ENCODE results near the gene BLVRA. TPM values are rescaled to one million over a fixed set of nuclear protein-coding genes. Genes with fewer than 3 reads are reported as not detected.

Gene BLVRA
- total RNA-seq, 1 experiment from 2014 or later: 29.7 TPM

GRCh38 chr7:43838201-43838658, 79.8 kb downstream of the BLVRA start:
- TF ChIP-seq CTCF (IDR thresholded peaks at IDR 0.05 in 2 of 3, conservative IDR thresholded peaks at IDR 0.05 in 1 of 3; ENCODE audit: borderline replicate concordance in 1 of 3, insufficient read depth in 1 of 3, low read depth in 2 of 3, low read length in 2 of 3): no peak
- no peak for TF ChIP-seq MAX (IDR thresholded peaks at IDR 0.05)
- TF ChIP-seq EZH2 (IDR thresholded peaks at IDR 0.05): no peak
- TF ChIP-seq CEBPB (IDR thresholded peaks at IDR 0.05; ENCODE audit: low read depth): no peak
- no peak for TF ChIP-seq TCF7L2 (IDR thresholded peaks at IDR 0.05; ENCODE audit: borderline replicate concordance, extremely low read depth, insufficient read depth, insufficient read length)
- no peak for TF ChIP-seq SIN3A (IDR thresholded peaks at IDR 0.05; ENCODE audit: low read depth)
- TF ChIP-seq RAD21 (IDR thresholded peaks at IDR 0.05; ENCODE audit: low read depth): no peak
- no peak for TF ChIP-seq ELF1 (IDR thresholded peaks at IDR 0.05; ENCODE audit: borderline replicate concordance, low read depth)
- TF ChIP-seq POLR2AphosphoS5 (IDR thresholded peaks at IDR 0.05; ENCODE audit: low read depth, low read length): no peak
- TF ChIP-seq CBX3 (IDR thresholded peaks at IDR 0.05; ENCODE audit: low read depth): no peak
- no peak for TF ChIP-seq ZBTB33 (IDR thresholded peaks at IDR 0.05; ENCODE audit: extremely low read depth, insufficient replicate concordance, low read length)
- TF ChIP-seq SRF (IDR thresholded peaks at IDR 0.05; ENCODE audit: low read depth): no peak
- no peak for TF ChIP-seq POLR2A (IDR thresholded peaks at IDR 0.05; ENCODE audit: borderline replicate concordance, extremely low read depth, insufficient read depth, insufficient read length)
- TF ChIP-seq FOSL1 (IDR thresholded peaks at IDR 0.05; ENCODE audit: low read depth): no peak
- TF ChIP-seq ATF3 (IDR thresholded peaks at IDR 0.05): no peak
- no peak for TF ChIP-seq ZFX (IDR thresholded peaks at IDR 0.05)
- TF ChIP-seq YY1 (IDR thresholded peaks at IDR 0.05; ENCODE audit: extremely low read depth, insufficient replicate concordance, low read depth, low read length): no peak
- TF ChIP-seq REST (IDR thresholded peaks at IDR 0.05; ENCODE audit: low read depth): no peak
- TF ChIP-seq SP1 (IDR thresholded peaks at IDR 0.05; ENCODE audit: low read depth): no peak
- no peaks in the 10 kb centered on the region for H3K9me2 ChIP-seq (ENCODE audit: insufficient read depth)
- no TSS peak for BruUV-seq (replicated peaks)

More at GRCh38 chr7:43838201-43838658, 79.8 kb downstream of the BLVRA start:
- RAD21 ChIA-PET (ENCODE audit: low non-redundant PET in 1 of 2, low total read pairs in 2 of 2, uncharacterized antibody in 2 of 2, unreplicated experiment in 2 of 2): interaction anchor here in 1 of 2 experiments (0.7 to 1.5 kb wide), 3 partner anchors 19 to 256 kb away, joined by 3 to 5 read pairs (median 3); partner anchors contain the start of gene STK17A
- peak overlapping the region in 1 of 2 experiments; percentile 45; a peak in 2 of 4 replicates for H3K4me3 ChIP-seq (replicated peaks in 1 of 2; ENCODE audit: low read depth in 1 of 2, low read length in 2 of 2)
- CTCF ChIA-PET: interaction anchor here (0.6 to 2.0 kb wide), 11 partner anchors 9 to 1898 kb away, joined by 3 to 23 read pairs (median 3); partner anchors contain the start of gene STK17A
- ATAC-seq (no peak), DNase-seq (ENCODE audit: low read depth, low spot score) (no peak)
- intact Hi-C loops (cut with micrococcal nuclease): loop anchor here (2.0 to 10.0 kb wide), 6 partner anchors 109 to 1895 kb away; partner anchors contain the start of genes COA1 and STK17A
- H3K27ac ChIP-seq (ENCODE audit: low read depth, low read length): no peak overlapping the region
- POLR2A ChIA-PET: no interaction called here
- no peak overlapping the region; the same call in 1 of the 2 replicates for H3K9ac ChIP-seq (ENCODE audit: low read length)
- no peaks in the 10 kb centered on the region for H4K20me1 ChIP-seq (ENCODE audit: insufficient read depth)
- H3K9me3 ChIP-seq (ENCODE audit: control insufficient read depth in 1 of 2, insufficient read depth in 1 of 2, low read depth in 1 of 2, low read length in 2 of 2): no peaks in the 10 kb centered on the region
- no peaks in the 10 kb centered on the region for H3K79me2 ChIP-seq (ENCODE audit: insufficient read depth, low read length)
- peak overlapping the region; percentile 96 for H2AFZ ChIP-seq (ENCODE audit: low read depth, low read length, poor library complexity, severe bottlenecking)
- peaks cover 0 to 24% of the 10 kb centered on the region in 2 experiments; a peak in 2 of 4 replicates for H3K4me1 ChIP-seq (ENCODE audit: control insufficient read depth in 1 of 2, insufficient read depth in 2 of 2, low read length in 2 of 2)
- H3K4me2 ChIP-seq (ENCODE audit: low read length): peak overlapping the region; percentile 76
- H3K27me3 ChIP-seq (ENCODE audit: insufficient read depth, low read length): no peaks in the 10 kb centered on the region
- no peaks in the 10 kb centered on the region for H3K36me3 ChIP-seq (ENCODE audit: control insufficient read depth in 1 of 2, insufficient read depth in 2 of 2, low read length in 2 of 2)

Data from HCT116 (cell line).